GM23248 (cell line): ENCODE results near the gene IPO11. TPM values are rescaled to one million over a fixed set of nuclear protein-coding genes. Genes with fewer than 3 reads are reported as not detected.
A peak's percentile ranks its signal among the peaks of the same experiment; 100 is the strongest.

Experiments used
- DNase-seq: peaks from one replicate; pipeline ENCODE4 v3.0.0-alpha.2; 2015
- H2AFZ ChIP-seq: fragments of 200-600 bp; sonication (generic); 2 replicates; pipeline ENCODE4 v1.6.1; 2016; ENCODE audit warnings: antibody characterized with exemption
- H3F3A ChIP-seq: fragments of 200-600 bp; sonication (generic); 2 replicates; pipeline ENCODE4 v1.6.1; 2016; ENCODE audit warnings: mild to moderate bottlenecking, antibody characterized with exemption, mixed run types; ENCODE audit not compliant: insufficient read depth
- H3K27ac ChIP-seq: fragments of 200-600 bp; sonication (generic); 2 replicates; pipeline ENCODE4 v1.5.1; 2016; ENCODE audit warnings: mild to moderate bottlenecking
- H3K27me3 ChIP-seq: fragments of 200-600 bp; sonication (generic); replicated peaks from 2 replicates; pipeline ENCODE4 v1.6.1; 2016; ENCODE audit warnings: mild to moderate bottlenecking; ENCODE audit not compliant: insufficient read depth
- H3K36me3 ChIP-seq: fragments of 200-600 bp; sonication (generic); 2 replicates; pipeline ENCODE4 v1.6.1; 2016; ENCODE audit warnings: low read depth, mild to moderate bottlenecking
- H3K4me1 ChIP-seq: fragments of 200-600 bp; sonication (generic); 2 replicates; pipeline ENCODE4 v1.6.1; 2016; ENCODE audit warnings: mild to moderate bottlenecking; ENCODE audit not compliant: insufficient read depth
- H3K4me2 ChIP-seq: fragments of 200-600 bp; sonication (generic); one replicate; pipeline ENCODE4 v1.6.1; 2016; ENCODE audit warnings: mild to moderate bottlenecking; ENCODE audit not compliant: unreplicated experiment
- H3K4me3 ChIP-seq: fragments of 200-600 bp; sonication (generic); 2 replicates; pipeline ENCODE4 v1.5.1; 2016; ENCODE audit warnings: mild to moderate bottlenecking
- H3K79me2 ChIP-seq: fragments of 200-600 bp; sonication (generic); 2 replicates; pipeline ENCODE4 v1.6.1; 2016; ENCODE audit warnings: mild to moderate bottlenecking; ENCODE audit not compliant: insufficient read depth
- H3K9ac ChIP-seq: fragments of 200-600 bp; sonication (generic); 2 replicates; pipeline ENCODE4 v1.6.1; 2016; ENCODE audit warnings: mild to moderate bottlenecking
- H3K9me2 ChIP-seq: fragments of 200-600 bp; sonication (generic); 2 replicates; pipeline ENCODE4 v1.6.1; 2016; ENCODE audit warnings: mixed run types, mild to moderate bottlenecking, moderate library complexity; ENCODE audit not compliant: insufficient read depth
- H3K9me3 ChIP-seq: fragments of 200-600 bp; sonication (generic); one replicate; pipeline ENCODE4 v1.6.1; 2017; ENCODE audit warnings: low read depth
- H4K20me1 ChIP-seq: fragments of 200-600 bp; sonication (generic); 2 replicates; pipeline ENCODE4 v1.6.0; 2016; ENCODE audit not compliant: insufficient read depth
- EZH2 ChIP-seq: fragments of 200-600 bp; sonication (generic); IDR thresholded peaks from 2 replicates; pipeline ENCODE4 v1.6.1; 2018; ENCODE audit warnings: antibody characterized with exemption, mild to moderate bottlenecking; ENCODE audit not compliant: insufficient read depth, poor library complexity, severe bottlenecking
- EZH2phosphoT487 ChIP-seq: fragments of 200-600 bp; sonication (generic); IDR thresholded peaks from 2 replicates; pipeline ENCODE4 v1.6.1; 2018; ENCODE audit warnings: antibody characterized with exemption, moderate library complexity, mild to moderate bottlenecking, low read depth; ENCODE audit not compliant: insufficient read depth
- WGBS, 2 experiments: methylation state at CpG; one replicate each; pipeline ENCODE4 v1.1.6; 2015 to 2017; ENCODE audit warnings: low lambda C conversion rate in 2 of 2, low coverage in 1 of 2; ENCODE audit errors: missing lambda C conversion rate in 2 of 2; 5-methylcytosine and 5-hydroxymethylcytosine counted together
- in situ Hi-C: fragments of 300-500 bp; cut with MboI; formaldehyde crosslinking; loops from 2 replicates; pipeline ENCODE4 v1.15.0; 2020
- polyA plus RNA-seq: library from polyadenylated mRNA; unstranded; fragments of >200 nt; fragmentation: Nextera tagmentation; extraction: Ambion mirVana; gene quantifications from 2 replicates; pipeline ENCODE4 v1.2.1, GENCODE V29; 2016
- total RNA-seq: library from RNA; depleted of rRNA; stranded (reverse); fragments of >200 nt; shearing (Covaris generic); gene quantifications from 2 replicates; pipeline ENCODE4 v1.2.3, GENCODE V29; 2014

IPO11 gene
- total and polyA plus RNA-seq, 2 experiments from 2014 or later, result 19.9 to 26.5 TPM

GRCh38 chr5:62584391-62584790 is 171.8 kb downstream of the IPO11 start:
- DNase-seq, result no peak
- no peak overlapping the region for H3K4me3 ChIP-seq
- no peaks in the 10 kb centered on the region for H3K36me3 ChIP-seq
- H3K9me3 ChIP-seq, result no peaks in the 10 kb centered on the region
- no peak overlapping the region for H3K27ac ChIP-seq
- 0 out of 2 replicates have a peak, but pooled peaks cover 4% of the 10 kb centered on the region for H3K4me1 ChIP-seq
- no peak overlapping the region for H3K4me2 ChIP-seq
- H3K9ac ChIP-seq, result no peak overlapping the region
- no peaks in the 10 kb centered on the region for H3K27me3 ChIP-seq
- no peaks in the 10 kb centered on the region for H4K20me1 ChIP-seq
- no peaks in the 10 kb centered on the region for H3K9me2 ChIP-seq
- in situ Hi-C loops, result no loop called here
- TF ChIP-seq EZH2phosphoT487, result no peak
- no peak for TF ChIP-seq EZH2
- no peak overlapping the region for H2AFZ ChIP-seq
- H3F3A ChIP-seq, result no peaks in the 10 kb centered on the region
- 94 to 96% methylated on average over 3 of the region's 3 CpGs for WGBS, 2 experiments
- H3K79me2 ChIP-seq, result no peaks in the 10 kb centered on the region

GRCh38 chr5:62585306-62585705 is 172.7 kb downstream of the IPO11 start:
- H3K9me3 ChIP-seq, result no peaks in the 10 kb centered on the region
- no peaks in the 10 kb centered on the region for H3K9me2 ChIP-seq
- H3K27me3 ChIP-seq, result no peaks in the 10 kb centered on the region
- WGBS, 2 experiments, result 98 to 99% methylated on average over 2 of the region's 2 CpGs
- H2AFZ ChIP-seq, result no peak overlapping the region
- no peaks in the 10 kb centered on the region for H3K36me3 ChIP-seq
- H3K4me3 ChIP-seq, result no peak overlapping the region
- DNase-seq, result no peak
- no peaks in the 10 kb centered on the region for H3K79me2 ChIP-seq
- in situ Hi-C loops, result no loop called here
- H3K4me1 ChIP-seq, result 0 out of 2 replicates have a peak, but pooled peaks cover 4% of the 10 kb centered on the region
- no peaks in the 10 kb centered on the region for H4K20me1 ChIP-seq
- TF ChIP-seq EZH2 (no peak), EZH2phosphoT487 (no peak)
- H3F3A ChIP-seq, result no peaks in the 10 kb centered on the region
- H3K4me2 ChIP-seq, result no peak overlapping the region
- no peak overlapping the region for H3K9ac ChIP-seq
- H3K27ac ChIP-seq, result no peak overlapping the region

DNA sequence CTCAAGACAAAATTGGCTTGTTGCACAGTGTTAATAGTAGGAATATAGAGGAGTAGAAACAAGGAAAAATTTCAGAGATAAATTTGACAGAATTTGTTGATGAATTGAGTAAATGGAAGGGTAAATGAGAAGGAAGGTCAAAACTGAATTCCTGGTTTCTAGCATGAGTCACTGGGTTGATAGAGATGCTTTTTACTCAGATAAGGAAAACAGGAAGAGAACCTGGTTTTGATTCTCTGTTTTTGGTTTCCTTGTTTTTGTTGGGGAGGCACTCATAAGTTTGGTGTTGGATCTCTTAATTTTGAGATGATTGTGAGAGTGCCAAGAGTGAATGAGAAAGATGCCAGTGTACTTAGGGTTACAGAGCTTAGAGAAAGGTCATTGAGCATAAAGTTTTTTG is 173.2 kb downstream of the IPO11 start:
- no peaks in the 10 kb centered on the region for H3K36me3 ChIP-seq
- no peaks in the 10 kb centered on the region for H3F3A ChIP-seq
- H3K9me2 ChIP-seq, result no peaks in the 10 kb centered on the region
- H3K4me2 ChIP-seq, result no peak overlapping the region
- TF ChIP-seq EZH2, result no peak
- no peak for TF ChIP-seq EZH2phosphoT487
- no peaks in the 10 kb centered on the region for H3K9me3 ChIP-seq
- no peaks in the 10 kb centered on the region for H3K27me3 ChIP-seq
- H3K4me3 ChIP-seq, result no peak overlapping the region
- H3K79me2 ChIP-seq, result no peaks in the 10 kb centered on the region
- H4K20me1 ChIP-seq, result no peaks in the 10 kb centered on the region
- H3K4me1 ChIP-seq, result 0 out of 2 replicates have a peak, but pooled peaks cover 4% of the 10 kb centered on the region
- H3K27ac ChIP-seq, result no peak overlapping the region
- in situ Hi-C loops, result no loop called here
- DNase-seq, result no peak
- H3K9ac ChIP-seq, result no peak overlapping the region
- H2AFZ ChIP-seq, result no peak overlapping the region

GRCh38 chr5:62587737-62588136 is 175.2 kb downstream of the IPO11 start:
- Histone ChIP-seq H3K9me3 (no peaks in the 10 kb centered on the region), H3K4me1 (0 out of 2 replicates have a peak, but pooled peaks cover 4% of the 10 kb centered on the region), H2AFZ (no peak overlapping the region), H3K27ac (no peak overlapping the region), H3F3A (no peaks in the 10 kb centered on the region), H3K9me2 (no peaks in the 10 kb centered on the region), H3K36me3 (no peaks in the 10 kb centered on the region), H3K79me2 (no peaks in the 10 kb centered on the region), H3K27me3 (no peaks in the 10 kb centered on the region), H3K9ac (no peak overlapping the region), H4K20me1 (no peaks in the 10 kb centered on the region), H3K4me2 (no peak overlapping the region), H3K4me3 (no peak overlapping the region)
- WGBS, 2 experiments, result 83 to 87% methylated on average over 3 of the region's 3 CpGs
- DNase-seq, result peak; percentile 33
- TF ChIP-seq EZH2 (no peak), EZH2phosphoT487 (no peak)
- in situ Hi-C loops, result no loop called here

GRCh38 chr5:62588668-62589067 is 176.1 kb downstream of the IPO11 start:
- Histone ChIP-seq H3K4me2 (no peak overlapping the region), H3F3A (no peaks in the 10 kb centered on the region), H2AFZ (no peak overlapping the region), H3K9ac (no peak overlapping the region), H3K27me3 (no peaks in the 10 kb centered on the region), H3K4me1 (0 out of 2 replicates have a peak, but pooled peaks cover 4% of the 10 kb centered on the region), H4K20me1 (no peaks in the 10 kb centered on the region), H3K36me3 (no peaks in the 10 kb centered on the region), H3K27ac (no peak overlapping the region), H3K4me3 (no peak overlapping the region), H3K79me2 (no peaks in the 10 kb centered on the region), H3K9me3 (no peaks in the 10 kb centered on the region), H3K9me2 (no peaks in the 10 kb centered on the region)
- WGBS, 2 experiments, result 96 to 100% methylated on average over 4 of the region's 4 CpGs
- TF ChIP-seq EZH2, result no peak
- no peak for TF ChIP-seq EZH2phosphoT487
- in situ Hi-C loops, result no loop called here
- no peak for DNase-seq
